ENCODE measurements around the gene GLRA3. TPM values are rescaled to one million over a fixed set of nuclear protein-coding genes. Genes with fewer than 3 reads are reported as not detected.

GLRA3 gene
- total RNA-seq, 1 donor from 2014 or later = not detected

GRCh38 chr4:174690665-174691064 is 138.4 kb downstream of the GLRA3 start:
- no peak for DNase-seq
- no peaks in the 10 kb centered on the region for H3K9me3 Mint-ChIP-seq
- no peaks in the 10 kb centered on the region for H3K36me3 Mint-ChIP-seq (ENCODE audit: low read depth)
- no peaks in the 10 kb centered on the region for H3K4me1 Mint-ChIP-seq
- no peaks in the 10 kb centered on the region for H3K27me3 Mint-ChIP-seq
- H3K4me3 Mint-ChIP-seq = no peak overlapping the region
- H3K27ac Mint-ChIP-seq = no peak overlapping the region
- intact Hi-C loops (cut with micrococcal nuclease) = no loop called here

GRCh38 chr4:174689618-174690017 is 139.4 kb downstream of the GLRA3 start:
- intact Hi-C loops (cut with micrococcal nuclease) = no loop called here
- H3K27me3 Mint-ChIP-seq = no peaks in the 10 kb centered on the region
- H3K27ac Mint-ChIP-seq = no peak overlapping the region
- H3K4me1 Mint-ChIP-seq = no peaks in the 10 kb centered on the region
- H3K4me3 Mint-ChIP-seq = no peak overlapping the region
- no peak for DNase-seq
- no peaks in the 10 kb centered on the region for H3K36me3 Mint-ChIP-seq (ENCODE audit: low read depth)
- H3K9me3 Mint-ChIP-seq = no peaks in the 10 kb centered on the region

GRCh38 chr4:174686826-174687225 is 142.2 kb downstream of the GLRA3 start:
- no peak for DNase-seq
- H3K27me3 Mint-ChIP-seq = no peaks in the 10 kb centered on the region
- H3K36me3 Mint-ChIP-seq (ENCODE audit: low read depth) = no peaks in the 10 kb centered on the region
- no peaks in the 10 kb centered on the region for H3K4me1 Mint-ChIP-seq
- intact Hi-C loops (cut with micrococcal nuclease) = no loop called here
- H3K4me3 Mint-ChIP-seq = no peak overlapping the region
- no peak overlapping the region for H3K27ac Mint-ChIP-seq
- no peaks in the 10 kb centered on the region for H3K9me3 Mint-ChIP-seq

- Mint-ChIP-seq H3K9me3 (no peaks in the 10 kb centered on the region), H3K36me3 (ENCODE audit: low read depth) (no peaks in the 10 kb centered on the region), H3K27ac (no peak overlapping the region), H3K4me3 (no peak overlapping the region), H3K27me3 (peaks cover 3% of the 10 kb centered on the region), H3K4me1 (no peaks in the 10 kb centered on the region)
- no peak for DNase-seq
- intact Hi-C loops (cut with micrococcal nuclease) = no loop called here
Measured at GRCh38 chr4:174681723-174682300, 147.2 kb downstream of the GLRA3 start.

GRCh38 chr4:174674305-174674840 is 154.7 kb downstream of the GLRA3 start:
- Mint-ChIP-seq H3K27ac (no peak overlapping the region), H3K4me3 (no peak overlapping the region), H3K27me3 (peaks cover 2% of the 10 kb centered on the region), H3K9me3 (no peaks in the 10 kb centered on the region), H3K4me1 (no peaks in the 10 kb centered on the region), H3K36me3 (ENCODE audit: low read depth) (no peaks in the 10 kb centered on the region)
- intact Hi-C loops (cut with micrococcal nuclease) = no loop called here
- no peak for DNase-seq

- Mint-ChIP-seq H3K36me3 (ENCODE audit: low read depth) (no peaks in the 10 kb centered on the region), H3K4me1 (no peaks in the 10 kb centered on the region), H3K27me3 (no peaks in the 10 kb centered on the region), H3K27ac (no peak overlapping the region), H3K4me3 (no peak overlapping the region), H3K9me3 (no peaks in the 10 kb centered on the region)
- intact Hi-C loops (cut with micrococcal nuclease) = no loop called here
- no peak for DNase-seq
Measured at GRCh38 chr4:174673865-174674264, 155.2 kb downstream of the GLRA3 start.

GRCh38 chr4:174672276-174672675 is 156.8 kb downstream of the GLRA3 start:
- H3K27me3 Mint-ChIP-seq = peaks cover 2% of the 10 kb centered on the region
- no peaks in the 10 kb centered on the region for H3K36me3 Mint-ChIP-seq (ENCODE audit: low read depth)
- no peak for DNase-seq
- H3K27ac Mint-ChIP-seq = no peak overlapping the region
- intact Hi-C loops (cut with micrococcal nuclease) = no loop called here
- H3K4me3 Mint-ChIP-seq = no peak overlapping the region
- no peaks in the 10 kb centered on the region for H3K4me1 Mint-ChIP-seq
- no peaks in the 10 kb centered on the region for H3K9me3 Mint-ChIP-seq

GRCh38 chr4:174669270-174669669 is 159.8 kb downstream of the GLRA3 start:
- Mint-ChIP-seq H3K9me3 (no peaks in the 10 kb centered on the region), H3K27ac (no peak overlapping the region), H3K4me1 (no peaks in the 10 kb centered on the region), H3K4me3 (no peak overlapping the region), H3K27me3 (peaks cover 2% of the 10 kb centered on the region), H3K36me3 (ENCODE audit: low read depth) (no peaks in the 10 kb centered on the region)
- no peak for DNase-seq
- intact Hi-C loops (cut with micrococcal nuclease) = no loop called here

- Mint-ChIP-seq H3K36me3 (ENCODE audit: low read depth) (no peaks in the 10 kb centered on the region), H3K27me3 (peaks cover 2% of the 10 kb centered on the region), H3K9me3 (no peaks in the 10 kb centered on the region), H3K4me1 (no peaks in the 10 kb centered on the region), H3K27ac (no peak overlapping the region), H3K4me3 (no peak overlapping the region)
- intact Hi-C loops (cut with micrococcal nuclease) = no loop called here
- no peak for DNase-seq
Measured at GRCh38 chr4:174665799-174666198, 163.2 kb downstream of the GLRA3 start.

GRCh38 chr4:174663216-174663615 is 165.8 kb downstream of the GLRA3 start:
- intact Hi-C loops (cut with micrococcal nuclease) = no loop called here
- no peaks in the 10 kb centered on the region for H3K9me3 Mint-ChIP-seq

GRCh38 chr4:174658246-174658645 is 170.8 kb downstream of the GLRA3 start:
- Mint-ChIP-seq H3K9me3 (no peaks in the 10 kb centered on the region), H3K27me3 (no peaks in the 10 kb centered on the region), H3K27ac (no peak overlapping the region), H3K4me1 (no peaks in the 10 kb centered on the region), H3K36me3 (ENCODE audit: low read depth) (no peaks in the 10 kb centered on the region), H3K4me3 (no peak overlapping the region)
- no peak for DNase-seq
- intact Hi-C loops (cut with micrococcal nuclease) = no loop called here

More at GRCh38 chr4:174663216-174663615, 165.8 kb downstream of the GLRA3 start:
- no peak overlapping the region for H3K4me3 Mint-ChIP-seq
- H3K36me3 Mint-ChIP-seq (ENCODE audit: low read depth) = no peaks in the 10 kb centered on the region
- no peaks in the 10 kb centered on the region for H3K4me1 Mint-ChIP-seq
- peaks cover 2% of the 10 kb centered on the region for H3K27me3 Mint-ChIP-seq
- no peak for DNase-seq
- H3K27ac Mint-ChIP-seq = no peak overlapping the region

GRCh38 chr4:174657472-174657871 is 171.6 kb downstream of the GLRA3 start:
- no peak overlapping the region for H3K4me3 Mint-ChIP-seq
- H3K27me3 Mint-ChIP-seq = no peaks in the 10 kb centered on the region
- no peaks in the 10 kb centered on the region for H3K36me3 Mint-ChIP-seq (ENCODE audit: low read depth)
- no peaks in the 10 kb centered on the region for H3K9me3 Mint-ChIP-seq
- intact Hi-C loops (cut with micrococcal nuclease) = no loop called here
- DNase-seq = no peak
- H3K4me1 Mint-ChIP-seq = no peaks in the 10 kb centered on the region
- no peak overlapping the region for H3K27ac Mint-ChIP-seq

GRCh38 chr4:174654634-174655033 is 174.4 kb downstream of the GLRA3 start:
- H3K9me3 Mint-ChIP-seq = no peaks in the 10 kb centered on the region
- no peak overlapping the region for H3K4me3 Mint-ChIP-seq
- H3K4me1 Mint-ChIP-seq = no peaks in the 10 kb centered on the region
- intact Hi-C loops (cut with micrococcal nuclease) = no loop called here
- DNase-seq = no peak
- no peaks in the 10 kb centered on the region for H3K36me3 Mint-ChIP-seq (ENCODE audit: low read depth)
- H3K27me3 Mint-ChIP-seq = no peaks in the 10 kb centered on the region
- no peak overlapping the region for H3K27ac Mint-ChIP-seq

- Mint-ChIP-seq H3K4me1 (no peaks in the 10 kb centered on the region), H3K4me3 (no peak overlapping the region), H3K36me3 (ENCODE audit: low read depth) (no peaks in the 10 kb centered on the region), H3K9me3 (no peaks in the 10 kb centered on the region), H3K27me3 (no peaks in the 10 kb centered on the region), H3K27ac (no peak overlapping the region)
- DNase-seq = no peak
- intact Hi-C loops (cut with micrococcal nuclease) = no loop called here
Measured at GRCh38 chr4:174650711-174651355, 178.2 kb downstream of the GLRA3 start.

- no peaks in the 10 kb centered on the region for H3K4me1 Mint-ChIP-seq
- H3K36me3 Mint-ChIP-seq (ENCODE audit: low read depth) = no peaks in the 10 kb centered on the region
- H3K27ac Mint-ChIP-seq = no peak overlapping the region
- DNase-seq = no peak
- intact Hi-C loops (cut with micrococcal nuclease) = no loop called here
- no peaks in the 10 kb centered on the region for H3K9me3 Mint-ChIP-seq
- no peak overlapping the region for H3K4me3 Mint-ChIP-seq
- no peaks in the 10 kb centered on the region for H3K27me3 Mint-ChIP-seq
Measured at GRCh38 chr4:174648812-174649211, 180.2 kb downstream of the GLRA3 start.
